Tibial nerve (tissue), 4 donors: ENCODE measurements around the gene ELAVL4. TPM values are rescaled to one million over a fixed set of nuclear protein-coding genes. Genes with fewer than 3 reads are reported as not detected.

ENCODE experiments used
- DNase-seq, 2 donors: peaks; one replicate each; pipeline ENCODE4 v3.0.0-alpha.2; 2019; ENCODE audit warnings: low spot score in 2 of 2
- H3K27ac ChIP-seq, 4 donors: fragments of 200-600 bp; sonication (generic) in 3 of 4; one replicate each; pipeline ENCODE4 v1.5.1; 2017 to 2019; ENCODE audit warnings: mild to moderate bottlenecking in 1 of 4
- H3K27me3 ChIP-seq, 2 donors: fragments of 200-600 bp; sonication (generic) in 1 of 2; one replicate each; pipeline versions ENCODE4 v1.5.1 to v1.6.0; 2017 to 2019
- H3K36me3 ChIP-seq, 3 donors: fragments of 200-600 bp; sonication (generic); one replicate each; pipeline ENCODE4 v1.5.1; 2018 to 2019
- H3K4me1 ChIP-seq, 4 donors: fragments of 200-600 bp; sonication (generic) in 3 of 4; one replicate each; pipeline ENCODE4 v1.5.1; 2017 to 2019
- H3K4me3 ChIP-seq, 4 donors: fragments of 200-600 bp; sonication (generic) in 3 of 4; one replicate each; pipeline ENCODE4 v1.5.1; 2017 to 2019; ENCODE audit warnings: mild to moderate bottlenecking in 1 of 4, moderate library complexity in 1 of 4
- H3K9me3 ChIP-seq, 4 donors: fragments of 200-600 bp; sonication (generic) in 3 of 4; one replicate each; pipeline ENCODE4 v1.5.1; 2017 to 2019
- EP300 ChIP-seq, 2 donors: sonication (generic); formaldehyde crosslinking; IDR thresholded peaks; one replicate each; pipeline ENCODE4 v1.6.1; 2017; ENCODE audit warnings: antibody characterized with exemption in 2 of 2, mild to moderate bottlenecking in 1 of 2
- POLR2A ChIP-seq, 2 donors: fragments of 450-650 bp; IDR thresholded peaks; one replicate each; pipeline ENCODE4 v1.6.1; 2017; ENCODE audit warnings: antibody characterized with exemption in 2 of 2, mild to moderate bottlenecking in 2 of 2, moderate library complexity in 2 of 2
- WGBS, 2 donors: methylation state at CpG; one replicate each; pipeline ENCODE4 v1.1.5; 2018; 5-methylcytosine and 5-hydroxymethylcytosine counted together
- total RNA-seq, 4 donors: library from RNA; depleted of rRNA; stranded (reverse); fragments of >200 nt; gene quantifications; one replicate each; pipeline ENCODE4 v1.1.0, GENCODE V29; 2016
- TF ChIP-seq, protein P1 (sequence below), 5 experiments: fragments of 200-600 bp in 3 of 5; fragments of 450-650 bp in 2 of 5; sonication (generic) in 3 of 5; IDR thresholded peaks; one replicate each; pipeline ENCODE4 v1.5.1; 2016 to 2019; ENCODE audit warnings: antibody characterized with exemption in 5 of 5, mild to moderate bottlenecking in 3 of 5, moderate library complexity in 2 of 5

Gene ELAVL4
- total RNA-seq, 4 donors from 2014 or later: not detected

DNA sequence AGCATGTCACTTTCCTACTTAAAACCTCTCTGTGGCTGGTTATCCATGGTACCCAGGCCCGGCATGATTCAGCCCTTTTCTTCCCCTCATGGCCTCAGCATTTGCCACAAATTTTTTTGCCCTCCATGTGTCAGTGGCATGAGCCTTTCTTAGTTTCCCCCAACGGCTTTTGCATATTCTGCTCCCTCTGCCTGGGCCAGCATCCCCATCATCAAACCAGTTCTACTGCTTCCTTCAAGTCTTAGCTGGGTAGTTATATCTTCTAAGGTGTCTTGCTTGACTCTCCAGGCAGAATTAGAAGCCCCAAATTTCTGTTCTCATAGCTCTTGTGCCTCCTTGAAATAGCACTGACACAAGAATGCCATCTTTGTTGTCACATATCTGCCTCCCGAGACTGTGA is 127.9 kb downstream of the ELAVL4 start:
- TF ChIP-seq POLR2A (IDR thresholded peaks at IDR 0.05) (no peak), EP300 (IDR thresholded peaks at IDR 0.05) (no peak)
- TF ChIP-seq, protein P1, sequence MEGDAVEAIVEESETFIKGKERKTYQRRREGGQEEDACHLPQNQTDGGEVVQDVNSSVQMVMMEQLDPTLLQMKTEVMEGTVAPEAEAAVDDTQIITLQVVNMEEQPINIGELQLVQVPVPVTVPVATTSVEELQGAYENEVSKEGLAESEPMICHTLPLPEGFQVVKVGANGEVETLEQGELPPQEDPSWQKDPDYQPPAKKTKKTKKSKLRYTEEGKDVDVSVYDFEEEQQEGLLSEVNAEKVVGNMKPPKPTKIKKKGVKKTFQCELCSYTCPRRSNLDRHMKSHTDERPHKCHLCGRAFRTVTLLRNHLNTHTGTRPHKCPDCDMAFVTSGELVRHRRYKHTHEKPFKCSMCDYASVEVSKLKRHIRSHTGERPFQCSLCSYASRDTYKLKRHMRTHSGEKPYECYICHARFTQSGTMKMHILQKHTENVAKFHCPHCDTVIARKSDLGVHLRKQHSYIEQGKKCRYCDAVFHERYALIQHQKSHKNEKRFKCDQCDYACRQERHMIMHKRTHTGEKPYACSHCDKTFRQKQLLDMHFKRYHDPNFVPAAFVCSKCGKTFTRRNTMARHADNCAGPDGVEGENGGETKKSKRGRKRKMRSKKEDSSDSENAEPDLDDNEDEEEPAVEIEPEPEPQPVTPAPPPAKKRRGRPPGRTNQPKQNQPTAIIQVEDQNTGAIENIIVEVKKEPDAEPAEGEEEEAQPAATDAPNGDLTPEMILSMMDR (IDR thresholded peaks at IDR 0.05): no peak
- H3K4me1 ChIP-seq: no peaks in the 10 kb centered on the region
- H3K27ac ChIP-seq: no peak overlapping the region
- H3K27me3 ChIP-seq: no peaks in the 10 kb centered on the region
- no peaks in the 10 kb centered on the region for H3K36me3 ChIP-seq
- peaks cover 0 to 13% (median 0%) of the 10 kb centered on the region in 4 donors for H3K9me3 ChIP-seq
- DNase-seq: no peak
- WGBS, 2 donors: 68 to 81% methylated on average over 3 of the region's 3 CpGs
- H3K4me3 ChIP-seq: no peak overlapping the region

- no peaks in the 10 kb centered on the region for H3K36me3 ChIP-seq
- TF ChIP-seq, protein P1 (IDR thresholded peaks at IDR 0.05): no peak
- TF ChIP-seq EP300 (IDR thresholded peaks at IDR 0.05): no peak
- no peak for TF ChIP-seq POLR2A (IDR thresholded peaks at IDR 0.05)
- peaks cover 0 to 13% (median 0%) of the 10 kb centered on the region in 4 donors for H3K9me3 ChIP-seq
- no peaks in the 10 kb centered on the region for H3K27me3 ChIP-seq
- no peaks in the 10 kb centered on the region for H3K4me1 ChIP-seq
- H3K4me3 ChIP-seq: no peak overlapping the region
- 70 to 79% methylated on average over 6 of the region's 6 CpGs for WGBS, 2 donors
- DNase-seq: no peak
- no peak overlapping the region for H3K27ac ChIP-seq
These were observed 128.3 kb downstream of the ELAVL4 start for GRCh38 chr1:50237056-50237455.

DNA sequence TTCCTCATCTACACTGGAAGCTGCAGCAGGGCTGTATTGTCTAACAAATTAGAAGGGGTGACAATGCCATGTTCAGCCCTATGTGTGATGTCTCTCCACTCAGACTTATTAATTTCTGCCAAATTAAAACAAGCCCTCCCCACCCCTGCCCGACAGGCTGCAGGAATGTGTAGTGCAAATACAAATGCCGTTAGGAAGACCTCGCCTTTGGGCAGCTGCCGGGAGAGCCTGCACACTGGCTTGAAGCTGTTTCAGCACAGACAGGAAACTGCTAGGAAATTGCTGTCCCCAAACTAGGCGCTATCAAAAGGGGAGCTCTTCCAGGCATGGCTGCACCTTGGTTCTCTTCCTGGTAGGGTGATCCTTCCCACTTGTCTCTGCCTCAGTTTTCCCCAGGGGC is 135.2 kb downstream of the ELAVL4 start:
- Histone ChIP-seq H3K4me3 (no peak overlapping the region), H3K9me3 (peaks cover 0 to 6% (median 0%) of the 10 kb centered on the region in 4 donors), H3K27me3 (no peaks in the 10 kb centered on the region), H3K4me1 (no peaks in the 10 kb centered on the region), H3K36me3 (no peaks in the 10 kb centered on the region), H3K27ac (no peak overlapping the region)
- 31 to 39% methylated on average over 5 of the region's 5 CpGs for WGBS, 2 donors
- no peak for TF ChIP-seq EP300 (IDR thresholded peaks at IDR 0.05)
- TF ChIP-seq, protein P1 (IDR thresholded peaks at IDR 0.05): no peak
- no peak for TF ChIP-seq POLR2A (IDR thresholded peaks at IDR 0.05)
- DNase-seq: no peak

GRCh38 chr1:50246869-50247268 is 138.1 kb downstream of the ELAVL4 start:
- TF ChIP-seq EP300 (IDR thresholded peaks at IDR 0.05) (no peak), POLR2A (IDR thresholded peaks at IDR 0.05) (no peak)
- TF ChIP-seq, protein P1 (IDR thresholded peaks at IDR 0.05): no peak
- Histone ChIP-seq H3K9me3 (no peaks in the 10 kb centered on the region), H3K4me1 (no peaks in the 10 kb centered on the region), H3K27ac (no peak overlapping the region), H3K4me3 (no peak overlapping the region), H3K27me3 (no peaks in the 10 kb centered on the region), H3K36me3 (no peaks in the 10 kb centered on the region)
- DNase-seq: no peak
- WGBS, 2 donors: 61 to 68% methylated on average over 1 of the region's 1 CpG

- no peak for DNase-seq
- Histone ChIP-seq H3K4me3 (no peak overlapping the region), H3K27me3 (no peaks in the 10 kb centered on the region), H3K27ac (no peak overlapping the region), H3K9me3 (no peaks in the 10 kb centered on the region), H3K36me3 (no peaks in the 10 kb centered on the region), H3K4me1 (no peaks in the 10 kb centered on the region)
- 3 to 5% methylated on average over 13 of the region's 13 CpGs for WGBS, 2 donors
- no peak for TF ChIP-seq POLR2A (IDR thresholded peaks at IDR 0.05)
These were observed 143.0 kb downstream of the ELAVL4 start for GRCh38 chr1:50251702-50252101.

DNA sequence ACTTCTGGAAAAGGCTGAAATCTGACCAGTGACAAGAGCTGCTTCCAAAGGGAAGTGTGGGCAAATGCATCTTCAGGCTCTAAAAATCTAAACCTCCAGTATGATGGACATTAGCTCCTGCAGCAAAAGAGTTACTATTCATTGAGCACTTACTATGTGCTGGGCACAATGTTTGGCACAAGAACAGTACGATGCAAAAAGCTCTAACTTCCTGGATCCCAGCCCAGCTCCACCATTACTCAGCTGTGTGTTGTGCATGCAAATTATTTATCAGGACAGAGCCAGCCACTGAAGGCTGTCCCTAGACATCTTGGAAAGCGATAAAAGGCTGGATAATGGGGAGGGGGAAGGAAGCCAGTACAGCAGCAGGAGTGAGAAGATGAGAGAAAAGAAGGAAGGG is 143.5 kb downstream of the ELAVL4 start:
- H3K27me3 ChIP-seq: no peaks in the 10 kb centered on the region
- H3K36me3 ChIP-seq: no peaks in the 10 kb centered on the region
- H3K27ac ChIP-seq: no peak overlapping the region
- WGBS, 2 donors: 51 to 53% methylated on average over 2 of the region's 2 CpGs
- H3K9me3 ChIP-seq: no peaks in the 10 kb centered on the region
- no peak overlapping the region for H3K4me3 ChIP-seq
- no peaks in the 10 kb centered on the region for H3K4me1 ChIP-seq
- TF ChIP-seq EP300 (IDR thresholded peaks at IDR 0.05) (no peak), POLR2A (IDR thresholded peaks at IDR 0.05) (no peak)
- TF ChIP-seq, protein P1 (IDR thresholded peaks at IDR 0.05): no peak
- DNase-seq: no peak
